GM19463 (cell line): Measurements from ENCODE around the gene CLMP.

Source experiments
- ATAC-seq: cut with Tn5 transposase; IDR thresholded peaks from one replicate; pipeline ENCODE4 v1.9.1; 2021; ENCODE audit warnings: mild to moderate bottlenecking, moderate library complexity; ENCODE audit not compliant: unreplicated experiment

Gene CLMP

GRCh38 chr11:123195188-123196059 is at the start of gene CLMP:
Gene CLMP, minus strand, starts transcription at chr11:123195248. Its CDS starts 308 bp downstream, at chr11:123194940.
- ATAC-seq = no peak

- ATAC-seq = no peak
These were observed 47.0 kb upstream of the CLMP start for GRCh38 chr11:123241874-123242543.

- ATAC-seq = no peak
These were observed 46.2 kb upstream of the CLMP start for GRCh38 chr11:123241294-123241693.

- no peak for ATAC-seq
These were observed 44.4 kb upstream of the CLMP start for GRCh38 chr11:123239191-123240150.

- no peak for ATAC-seq
These were observed 43.2 kb upstream of the CLMP start for GRCh38 chr11:123238297-123238696.

- no peak for ATAC-seq
These were observed 41.8 kb upstream of the CLMP start for GRCh38 chr11:123236879-123237278.

- no peak for ATAC-seq
These were observed 40.7 kb upstream of the CLMP start for GRCh38 chr11:123235656-123236261.

GRCh38 chr11:123235117-123235655 is 40.1 kb upstream of the CLMP start:
- no peak for ATAC-seq

- no peak for ATAC-seq
These were observed 38.9 kb upstream of the CLMP start for GRCh38 chr11:123233975-123234334.

- peak; percentile 86 for ATAC-seq
These were observed 38.4 kb upstream of the CLMP start for GRCh38 chr11:123233280-123233974.

GRCh38 chr11:123231777-123232176 is 36.7 kb upstream of the CLMP start:
- ATAC-seq = no peak

- ATAC-seq = no peak
These were observed 36.2 kb upstream of the CLMP start for GRCh38 chr11:123231256-123231655.

- ATAC-seq = no peak
These were observed 35.3 kb upstream of the CLMP start for GRCh38 chr11:123230346-123230745.

GRCh38 chr11:123228496-123229163 is 33.6 kb upstream of the CLMP start:
- no peak for ATAC-seq

GRCh38 chr11:123227763-123228495 is 32.9 kb upstream of the CLMP start:
- no peak for ATAC-seq

- no peak for ATAC-seq
These were observed 26.5 kb upstream of the CLMP start for GRCh38 chr11:123221584-123221983.

- no peak for ATAC-seq
These were observed 26.1 kb upstream of the CLMP start for GRCh38 chr11:123221096-123221561.

GRCh38 chr11:123219066-123219690 is 24.1 kb upstream of the CLMP start:
- ATAC-seq = no peak
